ENCODE measurements around the gene MPHOSPH9.

GRCh38 chr12:123149501-123150274, 83.3 kb downstream of the MPHOSPH9 start:
- TF ChIP-seq CTCF (IDR thresholded peaks at IDR 0.05; ENCODE audit: insufficient read depth, low read length): no peak
- TF ChIP-seq POLR2AphosphoS5 (IDR thresholded peaks at IDR 0.05; ENCODE audit: low read depth): no peak

All from HL-60 (cell line).